ENCODE results near the gene HS6ST3.

Gene HS6ST3

DNA sequence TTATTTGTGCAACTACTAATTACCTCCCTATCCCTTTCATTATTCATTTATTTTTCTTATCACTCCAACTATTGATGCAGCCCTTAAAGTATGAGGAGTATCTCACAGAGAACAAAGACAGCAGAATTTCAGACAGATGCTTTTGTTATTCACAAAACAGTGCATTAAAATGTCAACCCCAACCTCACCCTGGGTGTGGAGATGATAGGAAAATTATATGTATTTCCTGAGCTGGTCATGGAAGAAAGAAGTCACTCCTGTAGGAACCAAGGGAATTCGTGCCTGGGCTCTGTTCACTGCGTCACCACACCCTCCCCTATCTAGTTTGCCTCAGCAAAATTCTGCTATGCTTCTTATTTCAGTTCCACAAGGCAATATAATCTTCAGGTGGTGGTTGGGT, 588.9 kb downstream of the HS6ST3 start:
- Mint-ChIP-seq H3K4me3 (no peak overlapping the region), H3K4me1 (no peaks in the 10 kb centered on the region), H3K27ac (no peak overlapping the region), H3K36me3 (no peaks in the 10 kb centered on the region), H3K9me3 (peaks cover 2% of the 10 kb centered on the region), H3K27me3 (no peaks in the 10 kb centered on the region)
- no peak for ATAC-seq

DNA sequence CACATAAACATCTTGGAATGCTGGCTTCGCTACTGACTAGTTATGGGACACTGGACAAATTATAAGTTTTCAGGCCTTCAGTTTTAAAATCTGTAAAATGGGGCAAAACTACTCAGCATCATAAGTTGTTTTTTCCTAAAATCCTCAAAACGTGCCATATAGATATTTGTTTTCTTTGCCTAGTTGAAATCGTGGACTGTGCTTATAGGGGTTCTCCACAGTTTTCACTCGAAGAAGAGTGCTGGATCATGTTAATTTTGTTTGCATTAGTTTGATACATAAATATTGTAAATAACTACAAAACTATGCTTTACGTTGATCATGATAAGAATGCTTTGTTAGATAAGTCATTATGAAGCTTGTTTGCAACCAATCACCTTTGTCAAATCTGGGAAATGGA, 591.0 kb downstream of the HS6ST3 start:
- no peaks in the 10 kb centered on the region for H3K27me3 Mint-ChIP-seq
- no peak for ATAC-seq
- peaks cover 2% of the 10 kb centered on the region for H3K9me3 Mint-ChIP-seq
- H3K4me1 Mint-ChIP-seq, result no peaks in the 10 kb centered on the region
- no peak overlapping the region for H3K27ac Mint-ChIP-seq
- H3K4me3 Mint-ChIP-seq, result no peak overlapping the region
- no peaks in the 10 kb centered on the region for H3K36me3 Mint-ChIP-seq

DNA sequence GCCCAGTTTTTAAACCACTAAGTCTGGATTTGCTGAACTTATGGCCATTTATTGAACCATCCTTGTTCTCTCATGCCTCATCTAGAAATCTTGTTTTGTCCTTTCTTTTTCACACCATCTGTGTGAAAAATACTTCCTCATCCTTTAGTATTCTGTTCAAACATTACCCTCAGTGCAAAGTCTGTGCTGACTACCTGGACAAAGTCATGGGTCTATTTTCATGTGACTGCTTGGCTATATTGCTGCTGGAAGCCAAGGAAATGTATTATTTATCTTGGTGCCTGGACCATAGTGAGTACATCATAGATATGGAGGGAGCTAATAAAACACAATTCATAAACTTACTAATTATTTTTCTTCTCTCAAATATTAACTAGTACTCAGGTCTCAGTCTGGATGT, 591.9 kb downstream of the HS6ST3 start:
- Mint-ChIP-seq H3K4me3 (no peak overlapping the region), H3K9me3 (peaks cover 2% of the 10 kb centered on the region), H3K27ac (no peak overlapping the region), H3K36me3 (no peaks in the 10 kb centered on the region), H3K4me1 (no peaks in the 10 kb centered on the region), H3K27me3 (no peaks in the 10 kb centered on the region)
- ATAC-seq, result no peak

DNA sequence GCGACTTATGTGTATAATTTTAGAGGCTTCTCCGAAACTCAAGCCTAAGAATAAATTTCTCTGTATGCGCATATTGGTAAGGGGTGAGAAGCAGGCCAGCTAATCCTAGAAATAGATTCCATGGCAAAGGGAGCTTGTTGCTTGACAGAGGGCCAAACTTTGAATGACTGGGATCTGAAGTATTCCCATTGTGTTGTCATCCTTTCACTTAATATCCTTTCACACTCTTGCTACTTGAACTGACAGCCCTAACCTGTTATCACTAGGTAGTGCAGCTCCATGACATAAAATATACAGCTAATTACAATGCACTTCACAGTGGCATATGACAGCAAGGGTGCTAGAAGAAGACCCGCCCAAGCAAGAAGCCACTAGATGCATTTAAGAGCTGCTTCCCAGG, 594.6 kb downstream of the HS6ST3 start:
- H3K36me3 Mint-ChIP-seq, result no peaks in the 10 kb centered on the region
- no peaks in the 10 kb centered on the region for H3K4me1 Mint-ChIP-seq

DNA sequence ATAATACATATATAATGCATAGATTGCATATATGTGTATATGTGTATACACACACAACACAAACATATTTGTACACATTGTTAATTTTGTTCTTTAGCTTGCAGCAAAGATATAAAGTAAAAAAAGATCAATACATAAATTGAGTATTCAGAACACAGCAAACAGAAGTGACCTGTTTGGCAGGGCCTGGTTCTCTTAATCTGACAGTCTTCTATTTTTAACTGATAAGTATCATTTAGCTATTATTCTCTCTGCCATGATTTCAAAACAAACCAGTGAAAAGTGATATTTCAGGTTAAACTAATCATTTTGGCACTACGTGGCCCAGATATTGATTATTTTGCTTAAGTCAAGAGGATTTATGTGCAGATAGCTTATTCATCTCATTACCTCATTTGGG, 595.0 kb downstream of the HS6ST3 start:
- Mint-ChIP-seq H3K36me3 (no peaks in the 10 kb centered on the region), H3K27ac (no peak overlapping the region), H3K4me1 (no peaks in the 10 kb centered on the region), H3K9me3 (peaks cover 6% of the 10 kb centered on the region), H3K4me3 (no peak overlapping the region), H3K27me3 (no peaks in the 10 kb centered on the region)
- ATAC-seq, result no peak

More for the DNA sequence above, 594.6 kb downstream of the HS6ST3 start:
- Mint-ChIP-seq H3K27ac (no peak overlapping the region), H3K27me3 (no peaks in the 10 kb centered on the region), H3K9me3 (peaks cover 6% of the 10 kb centered on the region), H3K4me3 (no peak overlapping the region)
- ATAC-seq, result no peak

DNA sequence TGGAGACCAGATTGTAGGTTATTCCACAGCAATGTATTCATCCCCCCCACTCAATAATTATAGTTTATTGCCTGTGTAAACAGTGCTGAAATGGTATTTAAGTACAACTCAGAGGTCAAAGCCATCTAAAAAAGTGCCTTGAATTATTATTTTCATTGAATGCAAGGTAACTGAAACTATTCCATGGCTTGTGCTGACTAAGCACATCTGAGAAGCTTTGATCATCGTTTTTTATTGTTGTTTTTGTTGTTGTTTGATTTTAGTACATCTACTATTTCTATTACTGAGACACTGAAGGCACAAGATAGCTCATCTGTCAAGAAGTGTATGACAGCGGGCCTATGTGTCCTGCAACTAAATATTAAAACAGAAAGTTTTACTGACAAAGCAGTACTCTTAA, 596.4 kb downstream of the HS6ST3 start:
- H3K9me3 Mint-ChIP-seq, result peaks cover 4% of the 10 kb centered on the region
- no peak overlapping the region for H3K27ac Mint-ChIP-seq
- H3K36me3 Mint-ChIP-seq, result no peaks in the 10 kb centered on the region
- no peak overlapping the region for H3K4me3 Mint-ChIP-seq
- no peaks in the 10 kb centered on the region for H3K4me1 Mint-ChIP-seq
- no peak for ATAC-seq
- H3K27me3 Mint-ChIP-seq, result no peaks in the 10 kb centered on the region

DNA sequence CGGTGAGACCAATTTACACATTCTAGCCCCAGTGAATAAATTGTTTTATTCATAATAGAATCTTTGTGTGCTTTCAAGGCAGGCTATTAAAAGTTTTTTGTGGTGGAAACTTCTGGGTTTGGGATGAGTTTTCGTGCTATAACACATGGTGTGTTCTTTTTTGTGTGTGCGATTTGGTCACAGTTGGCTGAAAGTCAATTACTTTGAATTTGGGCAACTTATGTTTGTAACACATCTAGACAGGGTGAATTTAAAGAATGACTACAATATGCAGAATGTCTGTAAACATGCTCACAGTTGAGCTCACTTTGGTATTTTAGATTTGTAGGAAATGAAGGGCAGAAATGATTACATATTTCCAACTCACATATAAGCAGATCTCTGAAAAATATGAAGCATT, 597.3 kb downstream of the HS6ST3 start:
- no peaks in the 10 kb centered on the region for H3K4me1 Mint-ChIP-seq
- no peak overlapping the region for H3K4me3 Mint-ChIP-seq
- no peak for ATAC-seq
- no peak overlapping the region for H3K27ac Mint-ChIP-seq
- no peaks in the 10 kb centered on the region for H3K27me3 Mint-ChIP-seq
- no peaks in the 10 kb centered on the region for H3K36me3 Mint-ChIP-seq
- H3K9me3 Mint-ChIP-seq, result peaks cover 4% of the 10 kb centered on the region

DNA sequence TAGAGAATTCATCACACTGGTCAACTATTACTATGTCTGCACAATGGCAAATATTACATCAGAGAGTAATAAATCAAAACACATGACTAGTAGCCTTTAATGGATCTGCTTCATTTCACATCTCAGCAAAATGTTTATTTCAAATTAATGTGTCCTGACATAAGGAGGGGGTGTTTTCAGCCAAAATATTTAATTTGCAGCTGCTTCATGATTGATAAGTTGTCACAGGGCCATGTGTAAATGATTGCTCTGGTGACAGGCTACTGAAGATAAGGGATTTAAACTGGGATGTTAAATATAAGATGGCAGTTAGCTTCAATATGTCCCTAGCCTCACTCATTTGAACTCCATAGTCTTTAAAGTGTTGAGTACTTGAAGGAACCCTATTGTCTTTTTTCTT, 601.1 kb downstream of the HS6ST3 start:
- H3K36me3 Mint-ChIP-seq, result no peaks in the 10 kb centered on the region
- H3K27me3 Mint-ChIP-seq, result no peaks in the 10 kb centered on the region
- H3K27ac Mint-ChIP-seq, result no peak overlapping the region
- no peak overlapping the region for H3K4me3 Mint-ChIP-seq
- ATAC-seq, result no peak
- H3K4me1 Mint-ChIP-seq, result no peaks in the 10 kb centered on the region
- H3K9me3 Mint-ChIP-seq, result peaks cover 4% of the 10 kb centered on the region

DNA sequence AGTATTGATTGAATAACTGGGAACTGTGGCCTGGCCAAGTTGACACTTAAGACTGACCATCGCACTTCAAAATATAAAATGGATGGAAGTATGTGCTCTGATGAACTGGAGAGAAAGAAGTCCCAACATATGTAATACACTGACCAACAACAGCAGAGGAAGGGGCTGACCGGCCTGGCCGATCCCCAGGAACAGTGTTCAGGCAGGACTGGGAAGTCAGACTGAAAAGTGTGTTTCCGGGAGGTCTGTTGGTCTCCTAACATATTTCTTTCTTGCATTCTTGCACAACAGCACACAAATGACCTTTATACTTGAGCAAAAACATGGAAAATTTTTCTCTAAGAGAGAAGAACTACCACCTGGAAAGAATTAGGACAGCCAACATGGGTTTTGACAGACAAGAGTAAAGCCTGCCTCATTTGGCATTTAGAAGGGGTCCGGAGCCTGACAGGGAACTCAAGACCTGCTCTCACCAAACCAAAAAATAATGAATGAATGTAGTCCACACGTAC, 606.5 kb downstream of the HS6ST3 start:
- Mint-ChIP-seq H3K4me3 (no peak overlapping the region), H3K27me3 (no peaks in the 10 kb centered on the region), H3K4me1 (no peaks in the 10 kb centered on the region), H3K27ac (no peak overlapping the region), H3K36me3 (no peaks in the 10 kb centered on the region), H3K9me3 (peaks cover 7% of the 10 kb centered on the region)
- no peak for ATAC-seq

DNA sequence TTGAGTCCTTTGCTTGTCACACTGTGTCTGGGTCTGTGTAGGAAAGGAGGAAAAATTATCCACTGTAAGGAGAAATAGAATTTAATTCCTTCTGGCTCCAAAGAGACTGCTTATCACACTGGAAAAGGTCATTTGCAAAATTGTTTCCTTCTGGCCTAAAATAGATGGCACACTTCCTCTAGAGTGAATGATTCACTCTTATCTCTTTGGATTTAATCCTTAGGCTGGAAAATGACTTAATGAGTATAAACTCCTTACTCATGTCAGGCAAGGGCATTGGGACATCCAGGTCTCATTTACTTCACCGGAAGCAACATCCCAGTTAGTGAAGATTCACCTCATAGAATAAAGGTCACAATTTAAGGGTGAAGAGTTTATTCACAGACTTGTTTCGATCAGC, 610.8 kb downstream of the HS6ST3 start:
- Mint-ChIP-seq H3K4me3 (no peak overlapping the region), H3K36me3 (no peaks in the 10 kb centered on the region), H3K9me3 (peaks cover 10% of the 10 kb centered on the region), H3K27me3 (no peaks in the 10 kb centered on the region), H3K27ac (no peak overlapping the region), H3K4me1 (no peaks in the 10 kb centered on the region)
- no peak for ATAC-seq

DNA sequence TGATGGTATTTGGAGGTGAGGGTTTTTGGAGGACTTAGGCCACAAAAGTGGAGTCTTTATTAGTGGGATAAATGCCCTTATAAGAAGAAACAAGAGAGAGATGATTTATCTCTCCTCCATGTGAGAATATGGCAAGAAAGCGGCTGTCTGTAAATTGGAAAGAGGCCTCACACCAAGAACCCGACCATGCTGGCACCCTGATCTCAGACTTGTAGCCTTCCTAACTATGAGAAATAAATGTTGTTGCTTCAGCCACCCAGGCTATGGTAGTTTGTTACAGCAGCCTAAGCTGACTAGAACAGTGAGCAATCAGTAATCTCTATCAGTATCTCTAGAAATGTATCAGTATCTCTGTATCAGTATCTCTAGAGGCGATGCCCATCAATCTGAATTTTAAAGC, 617.2 kb downstream of the HS6ST3 start:
- H3K27ac Mint-ChIP-seq, result no peak overlapping the region
- H3K36me3 Mint-ChIP-seq, result no peaks in the 10 kb centered on the region
- ATAC-seq, result no peak
- no peaks in the 10 kb centered on the region for H3K9me3 Mint-ChIP-seq
- no peak overlapping the region for H3K4me3 Mint-ChIP-seq
- no peaks in the 10 kb centered on the region for H3K4me1 Mint-ChIP-seq
- H3K27me3 Mint-ChIP-seq, result no peaks in the 10 kb centered on the region

DNA sequence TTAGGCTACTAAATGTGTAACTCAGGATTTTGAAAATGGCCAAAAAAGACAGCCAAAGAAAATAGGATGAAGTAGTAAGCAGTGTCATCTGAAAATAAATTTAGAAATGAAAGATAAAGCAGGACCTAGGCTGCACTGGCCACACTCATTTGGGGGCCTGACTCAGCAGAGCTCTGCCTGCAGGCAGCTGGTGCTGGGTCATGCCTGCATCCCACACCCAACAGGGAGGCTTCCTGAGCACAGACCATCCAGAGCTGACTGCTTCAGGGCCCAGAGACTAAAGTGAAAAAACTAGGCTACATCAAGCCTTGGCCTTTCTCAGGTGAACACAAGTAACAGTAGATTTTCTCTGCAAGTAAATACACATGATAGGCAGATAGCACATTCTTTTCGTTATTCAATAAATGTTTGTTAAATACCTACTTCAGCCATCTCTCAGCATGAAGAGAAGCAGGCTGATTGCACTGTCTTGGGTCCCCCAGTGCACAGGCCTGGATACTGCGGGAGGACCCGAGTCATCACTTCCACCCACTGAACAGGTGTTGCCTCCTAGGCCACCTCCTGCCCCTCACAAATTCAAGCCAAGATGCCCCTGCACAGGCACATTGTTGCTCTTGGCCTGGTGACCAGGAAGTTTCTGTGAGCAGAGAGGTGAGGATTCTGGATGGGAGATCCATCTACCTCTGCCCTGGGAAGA, 620.4 kb downstream of the HS6ST3 start:
- Mint-ChIP-seq H3K36me3 (no peaks in the 10 kb centered on the region), H3K4me1 (no peaks in the 10 kb centered on the region), H3K27me3 (no peaks in the 10 kb centered on the region), H3K27ac (no peak overlapping the region), H3K9me3 (no peaks in the 10 kb centered on the region), H3K4me3 (no peak overlapping the region)
- no peak for ATAC-seq

DNA sequence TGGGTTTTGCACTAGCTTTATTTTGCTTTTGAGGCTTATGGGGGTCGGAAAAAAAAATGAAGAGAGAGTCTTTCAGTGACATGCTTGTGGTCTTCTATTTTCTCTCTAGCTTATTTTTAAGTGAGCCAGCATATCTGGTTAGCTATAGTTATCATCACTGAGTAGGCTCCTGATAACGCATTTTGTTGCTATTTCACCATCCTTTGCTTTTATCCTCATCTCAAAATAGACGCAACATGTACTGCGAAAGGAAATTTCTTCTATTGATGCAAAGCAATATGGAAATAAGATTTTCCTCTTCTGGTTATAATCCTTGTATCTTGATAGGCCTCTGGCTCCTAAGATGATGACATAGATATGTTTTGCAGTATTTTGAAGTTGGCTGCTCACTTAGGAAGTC, 630.5 kb downstream of the HS6ST3 start:
- Mint-ChIP-seq H3K9me3 (peaks cover 5% of the 10 kb centered on the region), H3K27me3 (no peaks in the 10 kb centered on the region), H3K27ac (no peak overlapping the region), H3K36me3 (no peaks in the 10 kb centered on the region), H3K4me3 (no peak overlapping the region), H3K4me1 (no peaks in the 10 kb centered on the region)
- ATAC-seq, result no peak

DNA sequence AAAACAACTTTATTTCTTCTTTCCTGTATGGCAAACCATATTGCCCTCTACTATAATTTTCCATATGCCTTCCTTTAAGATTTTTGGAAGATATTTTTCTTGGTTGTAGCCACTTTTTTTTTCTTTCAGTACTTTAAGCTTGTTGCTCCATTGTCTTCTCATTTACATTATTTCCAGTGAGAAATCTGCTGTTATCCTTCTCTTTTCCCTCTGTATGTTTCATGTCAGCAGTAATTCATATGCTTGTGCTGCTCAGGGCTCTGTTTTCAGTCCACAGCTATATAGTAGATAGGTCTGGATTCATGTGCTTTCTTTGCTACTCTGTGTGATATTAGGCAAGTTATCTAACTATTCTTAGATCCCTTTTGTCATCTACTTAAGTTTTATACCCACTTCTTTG, 636.7 kb downstream of the HS6ST3 start:
- ATAC-seq, result no peak
- Mint-ChIP-seq H3K4me1 (no peaks in the 10 kb centered on the region), H3K9me3 (peaks cover 16% of the 10 kb centered on the region), H3K27ac (no peak overlapping the region), H3K36me3 (no peaks in the 10 kb centered on the region), H3K4me3 (no peak overlapping the region), H3K27me3 (no peaks in the 10 kb centered on the region)

DNA sequence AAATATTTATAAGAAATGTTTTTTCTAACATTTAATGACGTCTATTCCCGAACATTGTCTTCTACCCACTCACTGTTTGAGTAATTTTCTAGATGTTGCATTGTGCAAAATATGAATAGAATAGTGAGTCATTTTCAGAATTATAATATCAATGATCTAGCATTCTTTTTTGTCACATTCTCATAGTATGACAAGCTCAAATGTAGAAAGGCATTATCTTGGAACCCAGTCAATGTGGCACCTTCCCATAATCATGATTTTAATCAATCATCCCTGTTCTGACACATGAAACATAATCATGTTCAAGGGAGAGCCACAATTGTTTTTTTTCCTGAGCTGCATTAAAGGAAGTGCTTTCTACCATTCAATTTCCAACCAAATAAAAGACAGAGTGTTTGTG, 638.6 kb downstream of the HS6ST3 start:
- H3K9me3 Mint-ChIP-seq, result peaks cover 20% of the 10 kb centered on the region
- no peak for ATAC-seq

DNA sequence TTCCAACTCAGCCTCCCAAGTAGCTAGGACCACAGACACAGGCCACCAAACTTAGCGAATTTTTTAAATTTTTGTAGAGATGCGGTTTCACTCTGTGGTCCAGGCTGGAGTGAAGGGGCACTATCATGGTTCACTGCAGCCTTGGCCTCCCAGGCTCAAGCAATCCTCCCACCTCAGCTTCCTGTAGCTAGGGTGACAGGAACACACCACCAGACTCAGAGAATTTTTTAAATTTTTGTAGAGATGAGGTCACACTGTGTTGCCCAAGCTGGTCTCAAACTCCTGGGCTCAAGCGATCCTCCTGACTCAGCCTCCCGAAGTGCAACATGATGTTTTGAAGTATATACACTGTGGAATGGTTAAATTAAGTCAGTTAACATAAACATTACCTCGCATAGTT, 640.8 kb downstream of the HS6ST3 start:
- no peak overlapping the region for H3K27ac Mint-ChIP-seq
- H3K4me3 Mint-ChIP-seq, result no peak overlapping the region
- no peak for ATAC-seq
- H3K27me3 Mint-ChIP-seq, result no peaks in the 10 kb centered on the region
- H3K4me1 Mint-ChIP-seq, result no peaks in the 10 kb centered on the region
- peaks cover 19% of the 10 kb centered on the region for H3K9me3 Mint-ChIP-seq
- H3K36me3 Mint-ChIP-seq, result no peaks in the 10 kb centered on the region

More for the DNA sequence above, 638.6 kb downstream of the HS6ST3 start:
- Mint-ChIP-seq H3K4me1 (no peaks in the 10 kb centered on the region), H3K27me3 (no peaks in the 10 kb centered on the region), H3K4me3 (no peak overlapping the region), H3K36me3 (no peaks in the 10 kb centered on the region), H3K27ac (no peak overlapping the region)

Data from stimulated activated memory B cell treated with anti-CD40 and anti-IgM and Interleukin-4, amounts not matched to agents 10 μg/mL and 1 μg/mL and 100 μg/mL, for 72 hours (primary cell).